Measurements from ENCODE around the gene LAMTOR4.

LAMTOR4 gene

GRCh38 chr7:100156331-100157068 is 7.8 kb downstream of the LAMTOR4 start:
- no peak for TF ChIP-seq CTCF (conservative IDR thresholded peaks at IDR 0.05; ENCODE audit: low read depth)
- CTCF ChIA-PET: interaction anchor here (0.5 to 1.1 kb wide), 2 partner anchors 24 to 30 kb away, joined by 3 to 5 read pairs; partner anchors contain the start of gene MBLAC1
- no peak for DNase-seq (ENCODE audit: low spot score)
- POLR2A ChIA-PET (ENCODE audit: low non-redundant PET): no interaction called here
- peak overlapping the region; percentile 93 for H3K27ac ChIP-seq

GRCh38 chr7:100157069-100157333 is 8.3 kb downstream of the LAMTOR4 start:
- POLR2A ChIA-PET (ENCODE audit: low non-redundant PET): interaction anchor here (1.0 kb wide), 1 partner anchor 25 kb away, joined by 3 read pairs; no protein-coding TSS in a partner anchor

GRCh38 chr7:100157334-100158228 is 8.9 kb downstream of the LAMTOR4 start:
- TF ChIP-seq CTCF (conservative IDR thresholded peaks at IDR 0.05; ENCODE audit: low read depth): no peak
- POLR2A ChIA-PET (ENCODE audit: low non-redundant PET): interaction anchor here (0.8 to 1.0 kb wide), 3 partner anchors 9 to 270 kb away, joined by 3 to 4 read pairs (median 3); partner anchors contain the start of gene LAMTOR4
- peak overlapping the region; percentile 93 for H3K27ac ChIP-seq
- CTCF ChIA-PET: interaction anchor here (0.5 to 0.6 kb wide), 2 partner anchors 13 to 208 kb away, joined by 3 read pairs; no protein-coding TSS in a partner anchor
- DNase-seq (ENCODE audit: low spot score): peak; percentile 89

More at GRCh38 chr7:100157069-100157333, 8.3 kb downstream of the LAMTOR4 start:
- CTCF ChIA-PET: interaction anchor here (0.5 kb wide), 1 partner anchor 30 kb away, joined by 5 read pairs; the partner anchor contains the start of gene MBLAC1
- peak overlapping the region; percentile 93 for H3K27ac ChIP-seq
- DNase-seq (ENCODE audit: low spot score): no peak
- TF ChIP-seq CTCF (conservative IDR thresholded peaks at IDR 0.05; ENCODE audit: low read depth): no peak

- peak within 1 kb of the TSS; percentile 93 for H3K27ac ChIP-seq
- ChIA-PET CTCF (interaction anchor here (0.6 to 0.7 kb wide), 2 partner anchors 12 to 28 kb away, joined by 3 read pairs; no protein-coding TSS in a partner anchor), POLR2A (ENCODE audit: low non-redundant PET) (interaction anchor here (0.8 to 1.0 kb wide), 3 partner anchors 10 to 269 kb away, joined by 3 to 4 read pairs (median 3); partner anchors contain the start of gene LAMTOR4)
- no peak for TF ChIP-seq CTCF (conservative IDR thresholded peaks at IDR 0.05; ENCODE audit: low read depth)
- peak; percentile 97 for DNase-seq (ENCODE audit: low spot score)
Observed at GRCh38 chr7:100158229-100159098, 9.7 kb downstream of the LAMTOR4 start, which contains the start of gene TRAPPC14. Gene TRAPPC14 (minus strand): TSS chr7:100158723. CDS start chr7:100158499, 224 bp downstream.

- POLR2A ChIA-PET (ENCODE audit: low non-redundant PET): no interaction called here
- no peak for TF ChIP-seq CTCF (conservative IDR thresholded peaks at IDR 0.05; ENCODE audit: low read depth)
- DNase-seq (ENCODE audit: low spot score): no peak
- CTCF ChIA-PET: interaction anchor here (0.7 kb wide), 1 partner anchor 29 kb away, joined by 3 read pairs; no protein-coding TSS in a partner anchor
- H3K27ac ChIP-seq: peak overlapping the region; percentile 93
Observed at GRCh38 chr7:100159099-100159623, 10.4 kb downstream of the LAMTOR4 start.
